HG03097 (cell line): ENCODE data around the gene RRP8.

ENCODE experiments used
- ATAC-seq: cut with Tn5 transposase; IDR thresholded peaks from one replicate; pipeline ENCODE4 v1.9.1; 2021; ENCODE audit not compliant: unreplicated experiment, low FRiP score

RRP8 gene

DNA sequence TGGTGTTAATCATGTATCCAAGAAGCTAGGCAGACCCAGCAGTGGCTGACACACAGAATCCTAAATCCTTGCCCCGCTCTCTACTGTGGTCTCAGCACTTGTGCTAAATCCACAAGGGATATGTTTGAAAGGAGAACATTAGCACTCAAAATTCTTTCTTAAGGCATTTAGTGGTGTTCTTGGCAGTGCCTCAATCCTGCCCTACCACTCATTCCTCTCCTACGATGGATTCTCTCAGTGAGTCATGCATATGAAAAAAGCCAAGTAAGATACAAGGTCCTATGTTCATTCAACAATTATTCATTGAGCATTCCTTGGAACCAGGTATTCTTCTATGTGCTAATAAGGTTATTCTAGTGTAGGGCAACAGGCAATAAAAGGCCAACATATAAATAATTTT is 31.2 kb downstream of the RRP8 start:
- no peak for ATAC-seq

DNA sequence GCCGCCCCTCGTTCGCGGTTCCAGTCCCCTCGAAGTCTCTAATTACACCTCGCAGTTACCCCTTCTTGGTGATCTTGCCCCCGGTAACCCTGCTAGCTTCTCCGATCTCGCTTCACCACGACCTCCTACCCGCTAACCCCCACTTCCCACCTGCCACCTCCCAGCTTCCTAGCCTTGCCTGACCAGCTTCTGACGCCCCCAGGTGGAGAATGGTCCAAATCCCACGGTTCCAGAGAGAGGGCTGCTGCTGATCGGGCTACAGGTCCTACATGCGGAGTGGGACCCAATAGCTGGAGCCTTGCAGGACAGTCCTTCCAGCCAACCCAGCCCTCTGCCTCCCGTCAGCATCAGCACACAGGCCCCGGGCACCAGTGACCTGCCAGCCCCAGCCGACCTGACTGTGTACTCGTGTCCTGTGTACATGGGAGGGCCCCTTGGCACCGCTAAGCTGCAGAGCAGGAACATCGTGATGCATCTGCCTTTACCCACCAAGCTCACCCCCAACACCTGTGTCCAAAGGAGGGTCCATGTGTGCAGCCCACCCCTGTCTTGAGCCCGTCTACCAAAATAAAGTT is 31.9 kb downstream of the RRP8 start:
- ATAC-seq: no peak

GRCh38 chr11:6570691-6571427 is 32.6 kb downstream of the RRP8 start:
- ATAC-seq: no peak

DNA sequence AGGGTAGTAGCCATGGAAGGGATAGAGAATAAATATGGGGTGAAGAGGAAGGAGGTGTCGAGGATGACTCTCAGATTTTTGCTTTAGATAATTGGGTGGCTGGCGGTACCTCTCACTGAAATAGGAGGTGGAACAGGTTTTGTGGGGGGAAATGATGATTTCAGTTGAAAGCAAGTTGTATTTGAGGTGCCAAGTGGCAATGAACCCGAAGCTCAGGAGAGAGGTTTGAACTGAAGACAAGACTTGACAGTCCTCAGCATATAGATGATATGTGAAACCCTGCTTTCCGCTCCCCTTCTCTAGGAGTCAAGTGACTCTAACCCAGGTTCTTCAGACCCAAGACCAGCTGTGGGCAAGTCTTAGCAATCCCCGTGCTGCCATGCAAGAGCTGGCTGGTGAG is 33.7 kb downstream of the RRP8 start:
- ATAC-seq: no peak

- ATAC-seq: no peak
Measured at GRCh38 chr11:6568191-6568918, 35.1 kb downstream of the RRP8 start.

DNA sequence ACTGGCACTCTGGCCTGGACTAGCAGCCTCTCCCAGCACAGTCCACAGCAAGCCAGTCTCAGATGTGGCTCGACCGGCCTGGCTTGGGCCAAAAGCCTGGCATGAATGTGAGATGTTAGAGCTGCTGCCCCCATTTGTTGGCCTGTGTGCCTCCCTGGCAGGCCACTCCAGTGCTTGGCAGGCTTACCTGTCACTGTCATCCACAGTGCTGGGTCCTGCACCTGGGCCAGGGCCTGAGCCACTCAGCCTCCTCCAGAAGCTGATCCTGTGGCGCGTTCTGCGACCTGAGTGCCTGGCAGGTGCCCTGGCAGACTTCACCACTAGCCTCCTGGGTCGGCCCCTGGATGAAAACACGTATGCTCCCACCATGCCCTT is 36.1 kb downstream of the RRP8 start:
- no peak for ATAC-seq

DNA sequence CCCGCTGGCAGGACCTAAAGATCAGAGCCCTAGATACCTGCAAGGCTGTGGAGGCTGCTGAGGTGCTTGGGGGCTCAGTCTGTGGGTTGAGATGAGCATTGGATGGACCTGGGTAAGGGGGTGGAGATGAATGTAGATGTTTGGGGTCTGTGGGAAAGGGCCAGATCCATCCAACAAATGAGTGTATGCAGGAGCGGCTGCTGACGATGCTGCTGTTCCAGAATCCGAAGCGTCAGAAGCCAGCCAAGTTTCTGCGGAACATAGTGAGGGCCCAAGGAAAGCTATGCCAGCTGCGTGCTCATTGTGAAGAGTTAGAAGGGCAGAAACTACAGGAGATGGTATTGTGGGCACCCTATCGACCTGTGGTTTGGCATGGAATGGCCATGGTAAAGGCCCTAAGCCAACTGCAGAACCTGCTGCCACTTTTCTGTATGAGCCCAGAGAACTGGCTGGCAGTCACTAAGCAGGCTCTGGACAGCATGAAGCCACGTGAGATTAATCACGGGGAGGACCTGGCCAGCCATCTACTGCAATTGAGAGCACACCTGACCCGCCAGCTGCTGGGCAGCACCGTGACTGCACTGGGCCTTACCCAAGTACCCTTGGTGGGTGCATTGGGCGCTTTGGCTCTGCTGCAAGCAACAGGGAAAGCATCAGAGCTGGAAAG is 36.6 kb downstream of the RRP8 start:
- no peak for ATAC-seq

GRCh38 chr11:6565988-6566703 is 37.3 kb downstream of the RRP8 start:
- no peak for ATAC-seq

GRCh38 chr11:6565325-6565724 is 38.1 kb downstream of the RRP8 start:
- no peak for ATAC-seq

DNA sequence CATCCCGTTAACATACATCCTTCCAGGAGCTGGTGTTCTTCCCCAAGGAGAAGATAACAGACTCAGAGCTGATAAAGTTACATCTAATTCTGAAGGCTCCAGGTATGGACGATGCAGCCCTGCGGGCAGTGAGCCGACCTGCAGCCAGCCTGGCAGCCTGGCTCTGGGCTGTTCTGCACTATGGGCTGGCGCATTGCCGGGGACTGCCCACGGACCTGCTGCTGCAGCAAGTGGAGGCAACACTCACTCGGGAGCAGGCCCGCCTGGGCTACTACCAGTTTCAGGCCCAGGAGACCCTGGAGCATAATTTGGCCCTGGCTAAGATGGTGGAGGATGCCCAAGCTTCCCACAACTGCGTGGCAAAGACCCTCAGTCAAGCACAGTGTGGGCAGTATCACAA is 39.7 kb downstream of the RRP8 start:
- ATAC-seq: no peak

GRCh38 chr11:6563121-6563619 is 40.2 kb downstream of the RRP8 start:
- no peak for ATAC-seq

- ATAC-seq: no peak
Measured at GRCh38 chr11:6561288-6561687, 42.1 kb downstream of the RRP8 start.

DNA sequence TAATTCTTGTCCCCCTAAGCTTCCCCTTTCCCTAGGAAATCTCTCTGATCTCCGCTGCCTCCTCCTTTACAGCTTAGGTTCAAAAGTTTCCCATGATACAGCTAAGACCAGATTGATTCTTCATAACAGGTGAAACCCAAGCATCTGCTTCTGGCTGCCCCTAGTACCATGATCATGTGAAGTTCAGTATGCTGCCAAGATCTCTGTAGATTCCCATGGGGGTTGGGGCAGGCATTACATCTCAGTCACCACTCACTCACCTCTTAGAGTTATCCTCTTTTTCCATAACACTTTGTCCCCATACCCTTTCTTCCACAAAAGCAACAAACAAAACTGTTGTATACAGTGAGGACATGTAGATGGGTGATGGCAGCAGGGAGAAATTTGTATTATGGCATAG is 44.0 kb downstream of the RRP8 start:
- ATAC-seq: no peak

GRCh38 chr11:6557761-6558674 is 45.4 kb downstream of the RRP8 start:
- ATAC-seq: no peak

DNA sequence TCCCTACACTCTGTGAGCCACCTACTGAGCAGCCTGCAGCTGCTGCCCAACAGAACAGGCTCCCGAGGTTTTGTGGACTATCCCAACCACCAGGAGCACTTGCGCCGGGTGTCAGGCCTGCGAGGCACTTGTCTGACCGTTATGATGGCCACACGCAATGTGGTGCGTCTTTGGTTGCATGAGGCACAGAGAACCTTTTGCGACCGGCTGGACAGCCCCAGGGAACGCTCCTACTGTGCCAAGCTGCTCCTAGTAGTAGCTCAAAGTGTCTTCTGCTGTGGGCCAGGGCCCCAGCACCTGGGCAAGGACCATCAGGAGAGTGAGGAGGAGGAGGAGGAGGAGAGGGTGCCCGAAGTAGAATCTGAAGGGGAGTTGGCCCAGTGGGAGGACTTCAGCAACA is 46.4 kb downstream of the RRP8 start:
- ATAC-seq: no peak

GRCh38 chr11:6556139-6556949 is 47.1 kb downstream of the RRP8 start:
- ATAC-seq: no peak

- ATAC-seq: no peak
Measured at GRCh38 chr11:6554828-6555706, 48.3 kb downstream of the RRP8 start.

- ATAC-seq: no peak
Measured at GRCh38 chr11:6553634-6554033, 49.8 kb downstream of the RRP8 start.
